Raji (cell line): ENCODE measurements around the gene EP300.
A peak's percentile ranks its signal among the peaks of the same experiment; 100 is the strongest.

Experiments used
- POLR2A ChIP-seq: IDR thresholded peaks from 2 replicates; pipeline ENCODE4 v1.6.1; 2011; ENCODE audit warnings: low read depth, low read length, control low read depth; ENCODE audit not compliant: insufficient read depth

EP300 gene

GRCh38 chr22:41184679-41185078 lies 92.3 kb downstream of the EP300 start:
- TF ChIP-seq POLR2A = no peak

- no peak for TF ChIP-seq POLR2A
Measured at GRCh38 chr22:41191467-41191866, 99.1 kb downstream of the EP300 start.

GRCh38 chr22:41193829-41194228 lies 101.4 kb downstream of the EP300 start:
- TF ChIP-seq POLR2A = no peak

GRCh38 chr22:41197038-41197972 lies 104.9 kb downstream of the EP300 start:
- peak; percentile 65 for TF ChIP-seq POLR2A

GRCh38 chr22:41198027-41198580 lies 105.7 kb downstream of the EP300 start:
- no peak for TF ChIP-seq POLR2A

- TF ChIP-seq POLR2A = no peak
Measured at GRCh38 chr22:41201141-41201540, 108.7 kb downstream of the EP300 start.

- no peak for TF ChIP-seq POLR2A
Measured at GRCh38 chr22:41203118-41203517, 110.7 kb downstream of the EP300 start.

- TF ChIP-seq POLR2A = no peak
Measured at GRCh38 chr22:41204066-41204465, 111.7 kb downstream of the EP300 start.

- TF ChIP-seq POLR2A = peak; percentile 91
Measured at GRCh38 chr22:41204992-41205900, 112.9 kb downstream of the EP300 start, which contains the start of gene L3MBTL2. Gene L3MBTL2 (plus strand): TSS chr22:41205312. CDS start chr22:41205363, 51 bp downstream.

GRCh38 chr22:41206719-41207118 lies 114.3 kb downstream of the EP300 start:
- no peak for TF ChIP-seq POLR2A

- no peak for TF ChIP-seq POLR2A
Measured at GRCh38 chr22:41215409-41215808, 123.0 kb downstream of the EP300 start.

- no peak for TF ChIP-seq POLR2A
Measured at GRCh38 chr22:41215926-41216325, 123.5 kb downstream of the EP300 start.

- no peak for TF ChIP-seq POLR2A
Measured at GRCh38 chr22:41216984-41217383, 124.6 kb downstream of the EP300 start.

GRCh38 chr22:41217553-41218157 lies 125.3 kb downstream of the EP300 start:
- no peak for TF ChIP-seq POLR2A

- TF ChIP-seq POLR2A = no peak
Measured at GRCh38 chr22:41222846-41223507, 130.6 kb downstream of the EP300 start.

- TF ChIP-seq POLR2A = no peak
Measured at GRCh38 chr22:41223535-41223934, 131.1 kb downstream of the EP300 start.
